GM18909 (cell line): Measurements from ENCODE around the gene RAB11FIP5.

ENCODE experiments used
- ATAC-seq: cut with Tn5 transposase; IDR thresholded peaks from one replicate; pipeline ENCODE4 v1.9.1; 2021; ENCODE audit warnings: mild to moderate bottlenecking; ENCODE audit not compliant: unreplicated experiment, poor library complexity

The RAB11FIP5 gene

DNA sequence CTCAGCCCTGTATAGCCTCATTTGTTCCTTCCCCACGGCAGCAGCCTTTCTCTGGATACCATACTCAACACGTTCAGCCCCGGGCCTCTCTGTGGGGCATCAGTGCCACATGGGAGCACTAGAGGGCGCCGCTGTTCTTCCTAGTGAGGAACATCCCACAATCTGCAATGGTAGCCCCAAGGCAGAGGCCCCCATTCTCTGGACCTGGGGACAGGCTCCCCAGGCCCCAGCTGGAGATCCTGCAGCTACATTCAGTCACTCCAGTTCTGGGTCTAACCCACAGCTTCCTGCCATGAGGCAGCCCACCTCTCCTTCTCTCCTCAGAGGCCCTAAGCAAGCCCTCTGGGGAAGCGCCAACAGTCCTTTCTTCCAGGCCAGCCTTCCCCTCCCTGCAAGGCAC is 27.1 kb downstream of the RAB11FIP5 start:
- peak; percentile 86 for ATAC-seq

DNA sequence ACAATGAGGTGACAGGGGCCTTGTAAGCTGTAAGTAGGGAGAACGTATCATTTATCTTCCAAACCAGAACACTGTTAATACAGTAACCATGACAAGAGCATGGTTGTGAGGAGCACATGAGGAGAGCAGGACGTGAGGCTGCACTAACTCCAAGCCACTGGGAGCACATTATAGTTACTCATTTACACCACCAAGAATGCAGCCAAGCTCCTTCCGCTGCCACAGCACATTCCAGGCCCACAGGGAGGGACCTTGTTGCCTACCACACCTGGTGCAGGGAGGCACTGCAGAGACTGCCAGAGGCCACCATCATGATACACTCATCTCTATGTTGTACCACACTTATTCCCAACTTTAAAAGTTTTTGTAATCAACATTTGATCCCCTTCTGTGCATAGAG is 27.8 kb downstream of the RAB11FIP5 start:
- ATAC-seq: no peak

DNA sequence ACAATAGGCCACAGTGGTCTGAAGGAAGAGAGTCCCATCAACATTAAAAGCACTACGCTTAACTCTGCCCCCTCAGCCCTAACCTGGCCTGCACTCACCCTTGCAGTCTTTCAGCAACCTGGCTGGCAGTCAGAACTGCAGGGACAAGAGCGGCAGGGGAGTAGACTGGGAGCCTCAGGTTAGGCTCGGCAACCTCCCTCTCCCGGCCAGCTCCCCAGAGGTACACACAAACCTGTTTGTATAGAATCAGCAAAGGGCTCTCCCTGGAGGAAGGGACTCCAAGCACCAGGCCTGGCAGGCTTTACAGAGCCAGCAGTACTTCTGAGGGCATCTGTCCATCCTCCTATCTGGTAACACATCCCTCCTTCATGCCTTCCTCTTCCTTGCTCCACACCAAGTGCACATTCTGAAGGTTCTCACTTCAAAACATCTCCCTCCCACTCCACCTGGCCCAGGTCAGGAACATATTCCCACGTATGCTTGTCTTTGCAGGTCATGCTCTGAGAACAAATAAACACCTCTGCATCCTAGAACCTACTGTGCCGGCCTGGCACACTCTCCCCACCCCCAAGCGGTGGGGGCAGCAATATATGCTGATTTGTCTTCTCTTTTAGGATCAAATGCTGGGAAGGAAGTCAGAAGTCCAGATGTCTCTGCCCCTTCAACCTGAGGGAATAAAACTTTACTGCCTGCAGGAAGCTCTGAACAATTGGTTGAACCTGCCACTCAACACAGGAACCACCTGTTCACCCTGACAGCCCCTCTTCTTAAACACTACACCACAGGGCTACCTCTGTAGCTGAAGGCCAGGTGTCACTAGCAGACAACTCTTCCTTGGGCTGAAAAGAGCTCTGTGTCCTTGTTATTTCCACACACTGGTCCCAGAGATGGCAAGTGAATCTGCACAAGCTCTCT is 28.6 kb downstream of the RAB11FIP5 start:
- no peak for ATAC-seq

DNA sequence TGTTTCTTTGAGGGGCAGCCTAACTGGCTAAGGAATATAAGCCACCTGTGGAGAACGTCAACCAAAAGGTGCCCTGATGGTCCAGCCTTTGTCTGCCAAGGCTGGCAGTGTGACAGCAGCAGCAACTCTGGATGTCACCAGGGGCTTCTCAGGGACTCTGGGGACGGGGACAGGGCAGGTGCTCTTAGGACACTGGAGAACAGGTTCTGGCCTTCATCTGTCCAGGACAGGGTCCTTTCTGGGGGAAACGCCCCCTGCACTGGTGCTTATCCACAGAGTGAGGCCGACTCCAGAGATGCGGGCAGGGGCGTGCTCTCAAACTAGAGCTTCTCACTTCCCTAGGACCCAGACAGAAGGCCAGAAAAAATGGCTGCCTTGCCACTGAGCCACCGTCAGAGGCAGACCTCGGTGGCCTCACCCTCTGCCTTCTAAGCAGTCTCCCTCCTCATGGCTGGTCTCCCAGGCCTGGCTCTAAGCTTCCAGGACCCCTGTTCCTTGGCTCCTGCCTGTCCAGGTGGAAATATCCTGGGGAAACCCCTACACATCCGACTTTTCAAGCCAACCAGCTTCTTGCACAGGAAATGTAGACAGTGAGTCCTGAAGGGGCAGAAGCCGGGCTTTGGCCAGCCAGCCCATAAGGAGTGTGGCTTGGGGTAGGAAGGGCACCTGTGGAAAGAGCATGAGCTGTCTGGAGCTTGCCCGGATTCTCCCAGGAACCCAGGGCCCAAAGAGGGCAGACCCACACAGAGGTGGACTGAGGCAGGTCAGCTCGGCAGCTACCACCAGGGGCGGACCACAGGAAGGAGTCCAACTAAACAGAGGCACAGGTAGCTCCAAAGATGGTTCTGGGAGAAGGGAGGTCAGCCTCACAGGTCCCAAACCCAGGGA is 30.0 kb downstream of the RAB11FIP5 start:
- no peak for ATAC-seq

DNA sequence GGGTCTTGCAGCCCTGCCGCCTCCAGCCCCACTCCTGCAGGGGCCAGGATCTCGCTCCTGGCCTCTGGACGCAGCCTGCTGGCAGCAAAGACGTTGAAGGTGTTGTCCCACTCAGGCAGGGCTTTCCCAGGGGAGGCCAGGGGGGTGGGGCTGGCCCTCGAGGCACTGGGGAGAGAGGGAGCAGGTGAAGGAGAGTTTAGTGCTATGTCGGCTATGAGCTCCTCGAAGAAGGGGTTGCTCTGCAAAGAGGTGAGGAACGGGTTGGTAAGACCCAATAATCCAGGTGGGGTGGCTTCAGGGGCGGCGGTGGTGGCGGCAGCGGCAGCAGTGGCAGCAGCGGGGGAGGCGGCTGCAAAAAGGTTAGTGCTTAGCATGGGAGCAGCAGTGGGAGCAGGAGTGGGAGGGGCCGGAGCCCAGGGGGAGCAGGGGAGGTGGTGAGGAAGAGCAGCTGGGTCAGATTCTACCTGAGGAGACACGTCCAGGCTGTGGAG is 31.5 kb downstream of the RAB11FIP5 start:
- ATAC-seq: no peak

DNA sequence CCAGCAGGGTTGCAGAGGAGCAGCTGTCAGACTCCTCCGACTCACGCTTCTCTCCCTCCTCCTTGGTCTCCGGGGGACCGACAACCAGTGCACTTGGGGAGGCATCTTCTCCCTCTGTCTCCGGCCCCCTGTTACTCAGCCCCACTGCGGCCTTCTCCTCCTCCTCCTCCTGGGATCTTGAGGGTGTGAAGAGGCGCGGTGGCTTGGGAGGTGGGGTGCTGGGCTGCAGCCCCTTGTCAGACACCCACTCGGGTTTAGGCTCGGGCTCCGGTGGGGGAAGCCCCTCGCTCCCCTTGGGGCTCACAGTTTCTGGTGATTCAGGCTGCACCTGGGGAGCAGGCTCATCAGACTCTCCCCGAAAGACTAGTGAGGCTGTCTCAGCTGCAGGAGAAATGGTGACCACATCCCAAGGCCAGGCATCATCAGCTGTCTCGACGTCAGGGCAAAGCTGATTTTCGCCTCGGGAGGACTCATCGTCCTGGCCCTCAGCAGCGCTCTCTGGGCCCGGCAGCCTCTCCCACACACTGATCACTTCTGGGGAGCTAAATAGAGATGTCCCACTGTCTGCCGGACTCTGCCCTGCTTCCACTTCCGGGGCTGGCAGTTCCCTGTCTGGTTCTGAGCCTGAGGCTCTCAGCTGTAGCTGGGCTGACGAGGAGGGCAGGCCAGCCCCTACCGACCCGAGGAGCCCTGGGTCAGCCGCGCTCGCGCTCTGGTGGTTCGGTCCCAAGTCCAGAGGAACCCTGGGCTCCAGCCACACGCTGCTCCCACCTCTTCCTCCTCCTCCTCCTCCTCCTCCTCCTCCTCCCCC is 32.2 kb downstream of the RAB11FIP5 start:
- no peak for ATAC-seq

DNA sequence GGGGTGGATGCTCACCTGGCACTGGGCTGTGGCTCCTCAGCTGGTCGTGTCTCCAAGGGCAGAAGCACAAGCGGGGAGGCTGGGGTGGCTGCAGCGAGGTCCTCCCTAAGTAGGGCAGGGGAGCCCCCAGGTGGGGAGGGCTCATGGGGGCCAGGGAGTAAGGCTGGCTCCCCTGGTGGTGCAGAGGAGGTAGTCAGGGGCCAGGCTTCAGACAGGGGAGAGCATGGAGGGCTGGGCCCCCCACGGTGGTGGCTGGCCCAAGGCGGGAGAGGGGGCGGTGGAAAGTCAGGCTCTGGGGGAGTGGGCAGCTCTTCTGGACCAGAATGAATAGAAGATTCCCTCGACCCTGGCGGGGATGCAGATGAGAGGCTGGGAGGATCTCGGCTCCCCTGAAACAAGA is 33.1 kb downstream of the RAB11FIP5 start:
- ATAC-seq: no peak

DNA sequence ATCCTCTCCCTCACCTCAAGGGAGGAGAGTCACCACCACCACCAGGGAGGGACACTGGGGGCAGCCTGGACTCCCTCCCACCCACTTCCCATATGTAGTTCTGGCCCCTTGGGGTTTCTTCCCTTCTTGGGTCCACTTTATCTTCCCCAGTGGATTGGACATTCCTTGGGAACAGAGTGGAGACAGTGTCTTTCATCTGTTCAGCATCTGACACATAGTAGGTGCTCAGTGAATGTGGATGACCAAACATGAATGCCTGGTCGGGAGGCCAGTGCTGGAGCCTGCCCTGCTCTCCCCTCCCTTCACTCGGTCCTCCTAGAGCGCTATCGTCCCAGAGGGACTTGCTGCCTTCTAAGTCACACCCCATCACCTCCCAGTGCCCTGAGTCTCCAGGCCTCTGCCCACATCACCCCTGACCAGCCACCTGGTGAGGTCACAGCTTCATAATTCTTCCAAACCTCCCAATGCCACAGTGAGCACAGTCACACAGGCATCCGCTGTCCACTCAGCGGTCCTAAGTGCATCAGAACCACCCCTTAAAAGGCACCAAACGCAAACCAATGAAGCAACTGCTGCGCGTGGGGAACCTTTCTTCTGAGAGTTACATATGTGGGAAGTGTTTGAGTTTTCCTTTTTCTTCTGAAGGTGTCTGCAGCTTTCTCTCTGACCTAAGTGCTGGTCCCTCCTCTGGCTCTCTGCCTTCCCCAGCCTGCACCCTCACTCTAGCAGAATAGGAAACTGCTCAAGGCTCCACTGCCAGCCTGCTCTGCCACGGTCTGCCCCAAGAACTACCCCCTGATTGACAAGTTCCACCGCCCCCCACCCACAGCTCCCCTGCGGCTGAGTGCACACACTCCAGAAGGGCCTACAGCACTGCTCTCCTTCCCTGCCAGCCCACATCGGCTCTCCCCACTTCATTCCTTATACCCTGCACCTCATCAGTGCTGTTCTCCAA is 34.0 kb downstream of the RAB11FIP5 start:
- no peak for ATAC-seq

DNA sequence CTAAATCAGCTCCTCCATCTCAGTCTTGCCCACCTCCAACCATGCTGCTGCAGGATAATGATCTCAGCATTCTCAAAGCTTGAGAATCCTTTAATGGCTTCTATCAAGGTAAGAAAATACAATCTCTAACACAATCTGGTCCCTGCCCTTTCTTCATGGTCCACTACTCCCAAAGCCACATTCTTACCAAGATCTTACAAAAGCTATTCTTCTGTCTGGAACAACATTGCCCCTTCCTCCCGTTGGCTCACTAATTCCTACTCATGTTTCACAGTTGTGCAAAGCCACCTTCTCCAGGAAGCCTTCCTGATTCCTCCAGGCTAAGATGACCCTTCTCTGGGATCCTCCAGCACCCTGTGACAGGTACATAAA is 35.3 kb downstream of the RAB11FIP5 start:
- ATAC-seq: no peak

DNA sequence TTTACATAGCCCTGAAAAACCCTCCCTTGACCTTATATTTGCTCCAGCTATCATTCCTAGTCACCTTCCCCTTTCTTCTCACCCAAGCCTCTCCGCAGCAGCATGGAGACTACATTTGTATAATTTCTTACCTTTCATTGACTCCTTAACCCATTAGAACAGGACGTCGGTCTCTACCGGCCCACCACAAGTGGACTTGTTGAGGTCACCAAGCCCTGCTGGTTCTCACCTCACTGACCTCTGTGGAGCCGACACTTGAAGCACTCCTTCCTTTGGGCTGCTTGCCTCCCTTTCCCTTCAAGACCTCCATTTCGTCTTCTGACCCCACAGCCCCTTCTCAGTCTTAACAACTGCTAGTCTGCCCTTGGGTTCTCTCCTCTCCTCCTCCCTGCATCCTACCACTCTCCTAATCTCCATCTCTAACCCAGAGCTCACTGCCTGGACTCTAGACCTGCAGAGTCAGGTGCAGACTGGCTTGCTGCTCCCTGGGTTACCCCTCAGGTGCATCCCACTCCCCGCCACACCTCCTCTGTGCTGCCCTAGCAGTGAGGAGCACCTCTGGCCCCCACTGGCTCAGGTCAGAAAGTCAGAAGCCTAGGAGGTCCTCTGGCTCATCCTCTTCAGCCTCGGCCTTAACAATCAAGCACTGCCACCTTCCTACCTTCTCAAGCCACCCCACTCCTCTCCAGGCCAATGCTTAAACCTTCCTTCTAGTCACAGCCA is 35.9 kb downstream of the RAB11FIP5 start:
- ATAC-seq: no peak

DNA sequence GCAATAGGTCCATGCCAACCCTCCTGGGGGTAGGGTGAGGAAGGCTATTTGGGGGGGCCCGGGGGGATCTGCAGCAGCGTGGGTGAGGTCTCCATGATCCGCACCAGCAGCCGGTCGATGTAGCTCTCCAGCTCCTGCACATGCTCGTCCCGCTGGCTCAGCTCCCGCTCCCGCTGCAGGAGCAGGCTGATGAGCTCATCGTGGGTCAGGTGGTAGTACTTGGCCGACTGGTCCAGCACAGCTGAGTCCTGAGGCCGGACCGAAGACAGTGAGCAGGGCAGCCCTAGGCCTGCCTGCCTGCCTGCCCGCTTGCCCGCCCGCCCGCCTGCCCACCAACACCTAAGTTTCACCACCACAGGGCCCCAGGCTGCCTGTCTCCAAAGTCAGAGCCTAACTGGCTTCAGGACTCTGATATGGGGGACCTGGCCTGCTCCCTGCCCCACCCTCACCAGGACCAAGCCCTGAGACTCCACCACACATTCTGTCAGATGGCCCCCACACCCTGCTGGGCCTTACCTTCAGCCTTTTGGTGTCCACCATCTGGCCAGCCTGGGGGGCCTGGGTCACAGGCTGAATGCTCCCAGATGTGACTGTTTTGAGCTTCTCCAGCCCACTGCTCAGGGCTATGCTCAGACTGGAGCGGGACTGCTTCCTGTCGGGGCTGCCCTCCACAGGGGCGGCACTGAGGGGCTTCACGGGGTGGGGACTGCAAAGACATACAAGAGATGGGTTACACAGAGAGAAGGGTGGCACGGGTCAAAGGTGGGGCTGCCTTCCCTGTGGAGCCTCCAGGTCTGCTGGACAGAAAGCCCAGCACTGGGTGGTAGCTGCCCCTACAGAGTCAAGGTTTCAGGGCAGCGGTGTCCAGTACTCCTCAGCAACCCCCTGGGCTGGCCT is 37.0 kb downstream of the RAB11FIP5 start:
- ATAC-seq: no peak

DNA sequence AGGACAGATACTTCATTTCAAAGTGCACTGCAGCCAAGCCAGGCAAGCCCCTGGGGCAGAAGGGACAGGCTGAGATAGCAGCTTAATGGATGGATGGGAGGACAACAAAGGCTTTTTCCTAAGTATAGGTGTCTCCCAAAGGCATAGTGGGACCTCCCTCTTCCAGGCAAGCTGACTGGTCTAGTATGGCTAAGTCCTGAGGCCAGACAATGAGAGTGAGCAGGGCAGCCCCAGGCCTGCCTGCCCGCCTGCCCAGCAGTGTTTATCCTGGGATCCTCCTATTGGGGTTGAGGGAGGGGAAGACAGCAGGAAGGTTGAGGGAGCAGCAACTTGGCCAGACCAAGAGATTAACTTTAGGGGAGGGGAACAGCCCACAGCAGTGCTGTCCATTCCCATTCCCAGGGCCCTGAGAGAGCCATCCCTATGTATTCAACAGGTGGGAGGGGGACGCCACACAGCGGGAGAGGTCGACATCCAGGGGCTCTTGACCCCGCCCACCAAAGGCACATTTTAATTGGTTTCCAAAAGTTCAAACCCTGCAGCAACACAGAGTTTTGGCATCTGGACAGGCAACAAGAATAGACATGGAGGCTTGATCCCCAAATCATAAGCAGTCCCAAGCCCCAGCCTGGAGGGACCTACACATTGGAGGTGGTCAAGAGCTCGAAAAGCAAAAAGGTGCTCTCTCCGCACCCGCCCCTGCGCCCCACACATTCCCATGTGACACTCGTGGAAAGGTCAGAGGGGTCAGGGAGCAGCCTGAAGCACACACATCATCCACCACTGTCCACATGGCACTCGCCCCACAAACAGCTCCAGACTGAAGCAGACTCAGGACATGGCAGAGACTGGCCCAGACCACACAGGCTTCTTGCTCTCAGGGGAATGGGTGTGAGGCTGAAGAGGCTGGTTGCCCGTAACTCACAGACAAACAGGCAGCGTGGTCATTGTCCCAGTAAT is 38.4 kb downstream of the RAB11FIP5 start:
- no peak for ATAC-seq

DNA sequence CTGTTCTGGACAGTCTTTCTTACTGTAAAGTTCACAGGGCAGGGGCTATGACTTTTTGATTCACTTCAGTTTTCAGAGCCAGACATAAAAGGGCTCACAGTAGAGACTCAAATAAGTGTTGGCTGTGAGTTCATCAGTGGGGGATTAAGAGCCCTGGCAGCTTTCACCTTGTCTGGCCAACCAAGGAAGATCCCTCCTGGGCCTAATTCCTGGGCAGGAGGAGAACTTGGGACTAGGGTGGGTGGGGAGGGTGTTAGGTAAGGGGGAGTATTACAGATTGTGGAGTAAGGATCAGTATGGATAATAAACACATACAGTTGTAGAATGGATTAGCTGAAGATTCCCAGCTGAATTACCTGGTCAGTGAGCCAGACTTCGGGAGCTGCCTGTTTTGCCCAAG is 40.3 kb downstream of the RAB11FIP5 start:
- no peak for ATAC-seq

DNA sequence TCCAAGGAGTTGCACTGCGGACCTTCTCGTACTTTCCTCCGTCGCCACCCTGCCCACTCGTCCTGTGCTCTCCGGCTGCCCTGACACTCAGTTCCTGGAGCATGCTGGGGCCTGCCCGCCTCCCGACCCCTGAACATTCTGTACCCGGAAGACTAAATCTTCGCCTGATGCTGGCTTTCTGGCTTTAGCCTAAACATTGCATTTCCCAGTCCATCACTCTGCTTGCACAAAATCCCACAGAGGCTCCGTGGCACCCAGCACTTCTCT is 40.7 kb downstream of the RAB11FIP5 start:
- peak; percentile 6 for ATAC-seq

DNA sequence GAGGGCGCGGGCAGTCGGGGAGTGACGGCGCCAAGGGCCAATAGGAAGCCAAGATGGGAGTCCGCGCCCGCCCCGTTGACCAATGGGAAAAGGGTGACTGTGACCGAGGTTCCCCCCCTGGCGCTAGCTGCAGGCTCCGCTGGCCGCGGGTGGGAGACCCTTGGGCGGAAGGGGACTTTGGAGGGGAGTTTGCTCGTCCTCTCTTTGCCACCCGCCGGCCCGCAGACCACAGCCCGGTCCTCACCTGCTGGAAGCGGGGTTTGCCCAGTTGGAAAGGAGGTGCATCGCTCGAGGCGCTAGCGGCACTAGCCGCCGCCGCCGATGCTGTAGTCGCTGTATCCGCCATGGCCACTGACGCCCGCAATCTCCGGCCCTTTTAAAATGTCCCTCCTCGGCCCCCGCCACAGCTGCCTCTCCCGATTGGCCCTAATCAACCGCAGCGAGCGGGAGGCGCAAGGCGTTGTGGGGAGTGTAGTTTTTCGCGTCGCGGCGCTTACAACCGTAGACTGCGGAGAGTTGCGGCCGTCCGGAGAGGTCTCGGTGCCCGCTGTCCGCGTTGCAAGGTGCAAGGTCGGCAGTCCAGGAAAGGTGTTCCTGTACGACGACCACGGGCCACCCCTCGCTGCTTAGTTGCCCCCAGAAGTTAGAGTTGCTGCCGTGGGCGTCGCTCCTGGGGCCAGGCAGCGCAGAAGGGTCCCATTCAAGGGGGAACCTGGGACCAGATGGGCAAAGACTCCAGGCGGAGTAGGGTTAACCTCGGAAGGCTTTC is 41.2 kb downstream of the RAB11FIP5 start, which contains the start of gene SFXN5:
TSS of gene SFXN5 (minus strand) at position 353 of the 769 bp plus-strand sequence. CDS start at position 346, 7 bp downstream.
- peak; percentile 93 for ATAC-seq
